ENCODE results near the gene DPYSL4. TPM values are rescaled to one million over a fixed set of nuclear protein-coding genes. Genes with fewer than 3 reads are reported as not detected.

Gene DPYSL4
- total RNA-seq, 4 donors from 2014 or later: 0.27 TPM; not detected in 3

GRCh38 chr10:132178672-132179545, 7.8 kb upstream of the DPYSL4 start:
- Histone ChIP-seq H3K27me3 (no peaks in the 10 kb centered on the region), H3K9me3 (no peaks in the 10 kb centered on the region), H3K4me3 (no peak overlapping the region), H3K27ac (no peak overlapping the region), H3K4me1 (no peaks in the 10 kb centered on the region), H3K36me3 (no peaks in the 10 kb centered on the region)
- TF ChIP-seq, protein P1, sequence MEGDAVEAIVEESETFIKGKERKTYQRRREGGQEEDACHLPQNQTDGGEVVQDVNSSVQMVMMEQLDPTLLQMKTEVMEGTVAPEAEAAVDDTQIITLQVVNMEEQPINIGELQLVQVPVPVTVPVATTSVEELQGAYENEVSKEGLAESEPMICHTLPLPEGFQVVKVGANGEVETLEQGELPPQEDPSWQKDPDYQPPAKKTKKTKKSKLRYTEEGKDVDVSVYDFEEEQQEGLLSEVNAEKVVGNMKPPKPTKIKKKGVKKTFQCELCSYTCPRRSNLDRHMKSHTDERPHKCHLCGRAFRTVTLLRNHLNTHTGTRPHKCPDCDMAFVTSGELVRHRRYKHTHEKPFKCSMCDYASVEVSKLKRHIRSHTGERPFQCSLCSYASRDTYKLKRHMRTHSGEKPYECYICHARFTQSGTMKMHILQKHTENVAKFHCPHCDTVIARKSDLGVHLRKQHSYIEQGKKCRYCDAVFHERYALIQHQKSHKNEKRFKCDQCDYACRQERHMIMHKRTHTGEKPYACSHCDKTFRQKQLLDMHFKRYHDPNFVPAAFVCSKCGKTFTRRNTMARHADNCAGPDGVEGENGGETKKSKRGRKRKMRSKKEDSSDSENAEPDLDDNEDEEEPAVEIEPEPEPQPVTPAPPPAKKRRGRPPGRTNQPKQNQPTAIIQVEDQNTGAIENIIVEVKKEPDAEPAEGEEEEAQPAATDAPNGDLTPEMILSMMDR (IDR thresholded peaks at IDR 0.05): no peak
- no peak for TF ChIP-seq POLR2A (IDR thresholded peaks at IDR 0.05)
- no peak for DNase-seq

GRCh38 chr10:132179551-132180392, 7.0 kb upstream of the DPYSL4 start:
- H3K4me3 ChIP-seq: no peak overlapping the region
- no peak overlapping the region for H3K27ac ChIP-seq
- H3K4me1 ChIP-seq: no peaks in the 10 kb centered on the region
- no peak for TF ChIP-seq POLR2A (IDR thresholded peaks at IDR 0.05)
- TF ChIP-seq, protein P1 (IDR thresholded peaks at IDR 0.05): no peak
- no peaks in the 10 kb centered on the region for H3K36me3 ChIP-seq
- no peaks in the 10 kb centered on the region for H3K27me3 ChIP-seq
- H3K9me3 ChIP-seq: no peaks in the 10 kb centered on the region
- DNase-seq: no peak

DNA sequence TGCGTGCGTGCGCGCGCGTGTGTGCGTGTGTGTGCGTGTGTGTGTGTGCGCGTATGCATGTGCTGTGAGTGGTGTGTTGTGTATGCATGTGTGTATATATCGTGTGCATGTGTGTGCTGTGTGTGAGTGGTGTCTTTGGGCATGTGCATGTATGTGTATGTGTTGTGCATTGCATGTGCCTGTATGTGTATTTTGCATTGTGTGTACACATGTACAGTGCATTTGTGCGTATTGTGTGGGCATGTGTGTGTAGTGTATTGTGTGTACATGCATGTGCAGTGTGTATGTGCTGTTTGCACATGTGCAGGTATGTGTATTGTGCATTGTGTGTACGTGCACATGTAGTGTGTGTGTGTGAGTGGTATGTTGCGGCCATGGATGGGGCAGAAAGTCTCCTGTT, 6.0 kb upstream of the DPYSL4 start:
- H3K9me3 ChIP-seq: no peaks in the 10 kb centered on the region
- TF ChIP-seq, protein P1 (IDR thresholded peaks at IDR 0.05): no peak
- no peak for TF ChIP-seq POLR2A (IDR thresholded peaks at IDR 0.05)
- peaks cover 0 to 4% of the 10 kb centered on the region in 2 donors for H3K27me3 ChIP-seq
- no peak overlapping the region for H3K4me3 ChIP-seq
- no peak overlapping the region for H3K27ac ChIP-seq
- H3K4me1 ChIP-seq: peaks cover 0 to 5% (median 0%) of the 10 kb centered on the region in 4 donors
- DNase-seq: no peak
- H3K36me3 ChIP-seq: no peaks in the 10 kb centered on the region

- no peaks in the 10 kb centered on the region for H3K36me3 ChIP-seq
- no peak overlapping the region for H3K27ac ChIP-seq
- no peak for DNase-seq
- H3K4me1 ChIP-seq: peaks cover 0 to 14% (median 3%) of the 10 kb centered on the region in 4 donors
- H3K27me3 ChIP-seq: peaks cover 0 to 13% of the 10 kb centered on the region in 2 donors
- H3K9me3 ChIP-seq: no peaks in the 10 kb centered on the region
- no peak overlapping the region for H3K4me3 ChIP-seq
- TF ChIP-seq, protein P1 (IDR thresholded peaks at IDR 0.05): no peak
Measured at GRCh38 chr10:132181691-132182425, 4.9 kb upstream of the DPYSL4 start.

- TF ChIP-seq, protein P1 (IDR thresholded peaks at IDR 0.05): no peak
- TF ChIP-seq POLR2A (IDR thresholded peaks at IDR 0.05): no peak
- H3K36me3 ChIP-seq: no peaks in the 10 kb centered on the region
- H3K4me3 ChIP-seq: no peak overlapping the region
- no peak overlapping the region for H3K27ac ChIP-seq
- H3K9me3 ChIP-seq: no peaks in the 10 kb centered on the region
- H3K4me1 ChIP-seq: peaks cover 0 to 21% (median 7%) of the 10 kb centered on the region in 4 donors
- peaks cover 0 to 20% of the 10 kb centered on the region in 2 donors for H3K27me3 ChIP-seq
- DNase-seq: no peak
Measured at GRCh38 chr10:132182591-132182990, 4.2 kb upstream of the DPYSL4 start.

Measured in Peyer's patch (tissue), 4 donors.